OCI-M2 (cell line): Measurements from ENCODE around the gene FKBP8.
"Not testable (repeated sequence)": the region's sequence is repeated elsewhere in the genome, so short reads cannot be mapped to it uniquely, and the experiment has no call there.

Experiments used
- DNase-seq: peaks from one replicate; lab custom pipeline; 2025; ENCODE audit not compliant: unreplicated experiment; lab: John Stamatoyannopoulos, UW

The FKBP8 gene

DNA sequence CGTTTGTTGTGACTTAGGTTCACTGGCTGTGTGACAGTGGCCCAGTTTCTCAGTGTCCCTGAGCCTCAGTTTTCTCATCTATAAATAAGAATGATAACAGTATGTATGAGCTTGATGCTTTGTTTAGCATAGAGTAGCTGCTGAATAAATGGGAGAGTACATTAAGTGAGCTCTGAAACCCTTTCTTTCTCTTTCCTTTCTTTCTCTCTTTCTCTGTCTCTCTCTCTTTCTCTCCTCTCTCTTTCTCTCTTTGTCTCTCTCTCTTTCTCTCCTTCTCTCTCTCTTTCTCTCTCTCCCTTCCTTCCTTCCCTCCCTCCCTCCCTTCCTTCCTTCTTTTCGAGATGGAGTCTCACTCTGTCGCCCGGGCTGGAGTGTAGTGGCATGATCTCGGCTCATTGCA lies 16.3 kb upstream of the FKBP8 start:
- no peak for DNase-seq

DNA sequence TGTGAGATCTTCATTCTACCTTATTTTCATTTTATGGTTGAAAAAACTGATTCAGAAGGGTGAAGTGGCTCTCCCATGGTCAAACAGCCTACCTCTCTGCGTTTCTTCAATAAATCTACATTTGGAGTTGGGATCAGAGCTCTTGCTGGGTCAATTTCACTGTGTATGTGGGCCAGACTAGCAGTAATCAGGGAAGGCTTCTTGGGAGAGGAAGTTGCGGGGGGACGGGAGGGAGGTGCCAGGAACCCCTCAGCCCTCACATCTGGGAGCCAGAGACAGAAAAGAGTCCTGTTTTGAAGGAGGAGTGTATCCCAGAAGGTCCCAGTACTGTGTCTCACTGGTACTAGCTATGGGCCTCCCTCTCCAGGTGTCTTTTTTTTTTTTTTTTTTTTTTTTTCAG lies 15.2 kb upstream of the FKBP8 start:
- no peak for DNase-seq

DNA sequence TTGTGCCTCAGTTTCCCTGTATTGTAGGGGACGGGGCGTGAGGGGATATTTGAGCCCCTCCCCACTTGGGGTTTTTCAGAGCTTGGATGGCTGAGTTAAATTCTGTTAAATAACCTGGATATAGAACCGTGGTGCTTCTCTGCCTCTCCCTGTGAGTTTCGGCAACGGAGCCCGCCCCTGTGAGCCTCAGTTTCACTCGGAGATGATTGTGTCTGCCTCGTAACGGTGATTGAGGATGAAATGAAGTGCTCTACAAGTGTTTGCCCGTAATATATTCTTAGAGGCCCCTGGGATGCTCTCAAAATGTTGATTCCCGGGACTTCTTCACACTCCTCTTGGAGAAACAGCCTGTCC lies 14.8 kb upstream of the FKBP8 start:
- DNase-seq: no peak

DNA sequence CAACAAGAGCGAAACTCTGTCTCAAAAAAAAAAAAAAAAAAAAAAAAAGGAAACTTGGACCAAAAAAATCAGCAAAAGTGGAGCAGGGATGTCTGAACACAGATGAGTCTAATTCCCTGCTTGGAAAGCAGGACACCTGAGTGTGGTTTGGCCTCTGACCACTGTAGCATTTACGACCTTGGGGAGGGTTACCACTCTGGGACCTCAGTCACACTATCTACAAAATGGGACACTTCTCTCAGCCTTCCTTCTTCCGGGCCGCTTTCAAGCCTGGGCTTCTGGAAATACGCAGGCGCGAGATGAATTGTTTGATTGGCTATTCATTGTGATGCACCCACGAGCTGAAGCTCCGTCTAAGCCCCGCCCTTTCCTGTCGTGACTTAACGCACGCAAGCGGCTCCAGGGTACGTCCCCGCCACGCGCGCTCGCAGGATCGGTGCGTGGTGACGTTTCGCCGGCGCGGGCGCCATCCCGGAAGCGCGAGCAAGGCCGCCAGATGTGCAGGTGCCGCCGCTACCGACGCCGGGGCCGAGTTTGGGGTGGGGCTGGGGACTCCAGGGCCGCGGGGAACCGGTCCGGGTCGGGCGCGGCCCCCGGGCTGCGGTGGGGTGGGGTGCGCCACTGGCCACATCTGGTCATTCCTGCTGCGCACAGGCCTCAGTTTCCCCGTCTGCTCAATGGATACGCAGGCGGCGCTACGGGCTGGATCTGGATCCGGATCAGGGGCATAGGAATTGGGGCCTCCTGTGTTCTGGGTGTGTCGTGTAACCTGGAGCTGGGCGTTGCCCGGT lies 14.2 kb upstream of the FKBP8 start, which contains the start of gene KXD1:
TSS of gene KXD1 (plus strand) at position 460 of the 791 bp plus-strand sequence. CDS start 4,187 bp downstream, outside the sequence.
- DNase-seq: peak; percentile 92

DNA sequence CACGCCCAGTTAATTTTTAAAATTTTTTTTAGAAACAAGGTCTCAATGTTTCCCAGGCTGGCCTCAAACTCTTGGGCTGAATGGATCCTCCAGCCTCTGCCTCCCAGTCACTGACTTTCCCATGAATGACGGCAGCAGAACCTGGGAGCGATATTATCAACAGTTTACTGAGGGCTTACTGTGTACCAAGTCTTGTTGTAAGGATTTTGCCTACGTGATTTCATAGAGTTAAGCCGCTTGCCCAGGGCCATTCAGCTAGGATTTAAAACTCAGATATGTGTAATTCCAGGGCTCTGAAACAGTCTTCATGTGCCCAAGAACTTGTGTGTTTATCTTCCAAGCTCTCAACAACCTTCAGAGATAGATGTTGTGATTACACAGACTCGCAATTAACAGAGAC lies 8.3 kb upstream of the FKBP8 start:
- DNase-seq: no peak

DNA sequence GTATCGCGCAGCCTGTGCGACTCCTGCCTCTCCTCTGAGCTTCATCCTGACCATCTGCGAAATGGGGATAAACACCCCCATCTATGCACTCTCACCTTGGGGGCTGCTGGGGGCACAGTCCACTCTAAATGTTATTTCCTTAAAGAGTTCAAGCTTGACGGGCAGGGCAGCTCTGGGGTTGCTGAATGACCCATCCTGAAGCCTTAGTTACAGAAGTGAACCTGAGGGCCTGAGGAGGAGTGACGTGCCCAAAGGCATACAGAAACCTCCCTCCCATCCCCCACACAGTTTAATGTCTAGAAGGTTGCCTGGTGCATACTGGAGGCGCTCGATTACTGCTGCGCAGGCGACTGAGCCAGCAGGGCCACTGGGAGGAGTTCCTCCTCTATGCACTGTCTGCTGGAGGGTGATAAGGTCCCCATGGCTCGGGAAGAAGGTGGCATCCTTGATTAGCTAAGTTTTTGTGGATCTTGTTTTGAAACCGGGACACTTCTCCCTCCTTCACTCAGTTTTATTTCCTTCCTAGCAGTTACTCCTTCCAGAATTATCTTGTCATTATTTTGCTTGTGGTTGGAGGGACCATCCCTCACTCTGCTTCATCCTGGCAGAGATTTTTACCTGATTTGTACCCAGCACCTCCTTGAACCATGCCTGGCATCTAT lies 572 bp upstream of the FKBP8 start:
- DNase-seq: peak; percentile 96

DNA sequence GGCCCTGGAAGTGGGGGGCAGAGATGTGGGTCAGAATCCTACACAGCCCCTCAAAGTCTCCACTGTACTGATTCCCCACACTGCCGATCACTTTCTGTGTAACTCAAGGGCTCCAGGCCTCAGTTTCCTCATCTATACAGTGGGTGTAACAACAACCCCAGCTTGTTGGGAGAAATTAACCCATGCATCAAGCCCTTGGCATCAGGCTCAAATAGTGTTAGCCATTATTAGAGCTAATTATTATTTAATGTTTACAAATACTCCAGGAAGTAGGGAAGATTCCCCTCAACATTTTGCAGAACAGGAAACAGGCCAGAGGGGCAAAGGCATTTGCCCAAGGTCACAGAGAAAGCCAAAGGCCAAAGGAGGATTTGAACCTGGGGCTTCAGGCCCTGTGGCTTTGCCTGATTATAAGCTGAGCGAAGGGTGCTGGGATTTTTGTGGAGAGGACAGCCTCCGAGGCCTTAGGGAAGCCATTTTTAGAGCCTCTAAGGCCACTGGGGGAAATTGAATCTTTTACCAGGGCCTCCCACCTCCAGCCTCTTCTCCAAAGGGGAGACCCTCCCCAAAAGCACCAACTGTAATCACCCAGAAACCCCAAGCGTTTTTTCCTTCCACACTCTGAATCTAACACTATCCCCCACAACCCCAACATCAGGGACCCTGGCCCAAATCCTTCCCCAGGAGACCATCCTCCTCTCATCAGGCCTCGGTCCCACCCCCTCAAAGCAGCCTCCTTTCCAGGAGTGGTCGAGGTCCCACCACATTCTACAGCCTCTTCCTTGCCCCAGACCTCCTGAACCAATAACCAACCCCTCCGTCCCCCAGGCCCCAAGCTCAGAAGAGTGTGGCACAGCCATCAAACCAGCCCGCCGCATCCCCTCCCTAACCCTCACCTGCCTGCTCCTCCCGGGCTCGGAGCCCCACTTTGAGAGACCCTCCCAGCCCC lies 1.1 kb downstream of the FKBP8 start:
- DNase-seq: no peak

DNA sequence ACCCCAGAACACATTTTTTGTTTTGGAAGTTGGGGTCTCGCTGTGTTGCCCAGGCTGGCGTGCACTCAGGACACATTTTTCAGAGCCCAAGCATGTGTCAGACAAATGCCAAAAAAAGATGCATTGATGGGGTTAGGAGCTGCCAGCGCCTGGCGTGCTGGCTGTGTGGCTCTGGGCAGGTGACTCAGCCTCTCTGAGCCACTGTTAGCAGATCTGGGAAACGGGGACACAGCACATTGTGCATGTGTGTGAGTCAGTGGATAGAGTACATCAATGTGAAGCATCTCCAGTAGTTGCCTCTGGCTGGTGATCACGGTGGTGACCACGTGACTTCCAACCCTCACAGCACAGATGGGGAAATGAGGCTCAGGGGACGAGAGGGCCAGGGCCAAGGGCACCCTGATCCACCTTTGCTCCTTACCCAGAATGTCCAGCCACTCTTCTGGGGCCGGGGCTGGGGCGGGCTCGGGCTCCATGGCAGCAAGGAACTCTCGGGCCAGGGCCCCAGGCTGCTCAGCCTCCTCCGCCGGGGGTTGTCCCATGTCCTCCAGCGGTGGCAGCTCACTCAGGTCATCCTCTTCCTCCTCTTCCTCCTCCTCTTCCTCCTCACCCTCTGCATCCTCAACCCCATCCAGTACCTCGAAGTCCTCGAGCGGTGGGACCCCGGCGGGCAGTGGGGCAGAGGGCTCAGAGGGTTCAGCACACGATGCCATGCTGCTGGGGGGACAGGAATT lies 1.9 kb downstream of the FKBP8 start:
- no peak for DNase-seq

DNA sequence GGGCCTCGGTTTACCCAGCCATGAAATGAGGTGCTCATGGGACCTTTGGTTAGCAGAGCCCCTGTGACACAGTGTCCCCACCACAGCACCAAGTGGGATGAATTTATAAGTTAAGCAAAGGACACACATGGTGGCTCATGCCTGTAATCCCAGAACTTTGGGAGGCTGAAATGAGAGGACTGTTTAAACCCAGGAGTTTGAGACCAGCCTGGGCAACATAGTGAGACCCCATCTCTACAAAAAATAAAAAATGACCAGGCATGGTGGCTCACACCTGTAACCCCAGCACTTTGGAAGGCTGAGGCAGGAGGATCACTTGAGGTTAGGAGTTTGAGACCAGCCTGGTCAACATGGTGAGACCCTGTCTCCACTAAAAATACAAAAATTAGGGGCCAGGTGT lies 3.2 kb downstream of the FKBP8 start:
- DNase-seq: not testable (repeated sequence)

DNA sequence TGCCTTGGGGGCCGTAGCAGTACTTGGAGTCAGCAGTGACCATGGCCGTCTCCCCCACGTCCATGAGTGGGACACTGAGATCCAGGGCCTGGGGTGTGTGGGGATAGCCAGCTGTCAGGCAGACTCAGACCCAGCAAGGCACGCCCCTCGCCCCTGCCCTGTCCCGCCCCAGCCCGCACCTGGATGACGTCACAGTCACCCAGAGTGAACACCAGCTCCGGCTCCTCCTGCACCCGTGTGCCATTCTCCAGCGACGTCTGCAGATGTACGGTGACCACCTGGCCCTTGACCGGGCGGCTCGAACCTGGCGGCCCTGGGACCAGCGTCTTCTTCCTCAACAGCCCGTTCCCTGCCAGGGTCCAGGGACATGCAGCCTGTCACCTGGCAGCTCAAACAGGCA lies 4.0 kb downstream of the FKBP8 start:
- DNase-seq: no peak

DNA sequence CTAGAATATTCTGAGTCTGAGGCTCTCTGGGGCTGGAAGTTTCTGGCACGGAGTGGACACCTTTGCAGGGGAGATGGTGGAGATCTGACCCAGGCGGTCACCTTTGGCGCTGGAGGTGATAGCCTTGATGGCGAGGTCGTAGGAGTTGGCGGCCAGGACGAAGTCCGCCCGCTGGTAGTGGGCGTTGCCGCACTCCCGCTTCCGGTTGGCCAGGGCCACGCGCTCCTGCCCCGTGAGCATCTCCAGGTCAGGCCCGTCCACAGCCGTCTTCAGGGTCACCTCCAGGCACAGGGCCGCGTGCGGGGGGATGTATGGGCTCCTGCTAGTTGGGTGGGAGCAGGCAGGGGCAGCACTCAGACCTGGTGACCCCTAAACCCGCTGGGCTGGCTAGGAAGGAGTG lies 5.3 kb downstream of the FKBP8 start:
- DNase-seq: no peak

DNA sequence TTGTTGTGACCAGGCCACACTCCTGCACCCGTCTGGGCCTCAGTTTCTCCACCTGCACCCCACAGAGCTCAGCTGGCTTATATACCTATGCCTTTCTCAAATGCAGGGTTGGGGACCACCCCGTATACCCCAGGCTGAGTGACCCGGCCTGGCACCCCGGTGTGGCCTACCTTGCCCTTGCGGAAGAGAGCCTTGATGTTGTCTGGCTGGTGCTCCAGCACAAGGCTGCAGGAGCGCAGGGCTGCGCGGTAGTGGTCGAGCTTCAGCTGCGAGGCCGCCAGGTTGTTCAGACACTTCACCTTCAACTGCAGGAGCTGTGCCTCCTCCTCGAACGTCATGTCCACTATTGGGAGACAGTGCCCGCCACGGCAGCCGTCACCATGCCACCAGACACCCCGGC lies 5.9 kb downstream of the FKBP8 start:
- DNase-seq: no peak

DNA sequence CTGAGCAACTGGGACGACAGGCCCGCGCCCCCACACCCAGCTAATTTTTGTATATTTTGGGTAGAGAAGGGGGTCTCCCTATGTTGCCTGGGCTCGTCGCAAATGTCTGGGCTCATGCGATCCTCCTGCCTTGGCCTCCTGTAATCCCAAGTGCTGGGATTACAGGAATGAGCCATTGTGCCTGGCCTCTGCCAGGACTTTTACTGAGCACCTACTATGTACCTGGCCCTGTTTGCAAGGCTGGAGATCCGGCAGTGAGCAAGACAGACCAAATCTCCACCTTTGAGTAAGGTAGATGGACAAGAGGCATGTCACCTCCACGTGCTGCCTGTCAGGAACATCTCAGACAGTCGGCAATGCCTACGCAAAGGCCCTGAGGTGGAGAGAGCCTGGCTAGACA lies 6.9 kb downstream of the FKBP8 start:
- no peak for DNase-seq

DNA sequence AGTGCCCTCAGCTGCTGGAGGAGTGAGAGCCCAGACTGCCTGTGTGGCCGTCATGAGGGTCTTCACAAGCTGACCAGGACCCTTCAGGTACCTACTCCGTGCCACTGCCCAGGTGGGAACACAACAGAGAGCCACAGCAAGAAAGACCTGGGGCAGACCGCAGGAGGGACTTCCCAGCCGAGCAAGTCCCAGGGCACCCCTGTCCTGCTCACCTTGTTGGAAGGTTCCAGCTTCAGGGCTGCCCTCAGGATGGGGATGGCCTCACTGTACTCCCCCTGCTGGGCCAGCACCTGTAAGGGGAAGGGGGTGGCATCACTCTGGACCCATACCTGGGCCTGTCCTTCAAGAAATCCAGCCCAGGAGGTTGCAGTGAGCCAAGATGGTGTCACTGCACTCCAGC lies 10.3 kb downstream of the FKBP8 start:
- no peak for DNase-seq

DNA sequence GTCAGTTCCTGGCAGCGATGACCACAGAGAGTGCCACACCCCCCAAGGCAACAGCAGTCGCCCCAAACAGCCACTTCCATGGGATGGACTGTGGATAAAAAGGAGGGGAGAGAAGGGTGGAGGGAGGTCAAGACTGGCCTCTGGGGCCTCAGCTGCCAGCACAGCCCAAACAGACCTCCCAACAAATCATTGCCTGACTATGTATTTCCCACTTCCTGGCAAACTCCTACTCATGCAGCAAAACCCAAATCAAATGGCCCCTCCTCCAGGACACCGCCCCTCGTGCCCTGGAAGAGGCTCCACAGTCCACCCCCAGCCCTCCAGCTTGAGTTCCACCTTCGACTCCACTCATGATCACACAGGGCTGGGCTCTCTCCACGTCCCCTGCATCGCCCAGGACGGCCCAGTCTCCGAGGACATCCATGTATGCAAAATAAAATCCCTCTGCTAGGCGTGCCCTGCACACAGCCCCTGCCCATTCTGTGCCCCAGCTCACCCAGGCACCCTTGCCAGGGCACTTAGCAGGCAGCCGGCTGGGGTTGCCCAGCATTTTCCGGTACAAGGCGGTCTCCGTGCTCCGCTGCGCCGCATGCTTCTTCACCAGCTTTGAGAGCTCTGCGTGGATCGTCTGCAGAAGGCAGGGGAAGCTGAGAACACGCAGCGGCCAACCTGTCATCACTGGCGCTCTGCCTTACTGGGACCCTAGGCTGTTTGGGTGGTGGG lies 11.0 kb downstream of the FKBP8 start:
- DNase-seq: no peak

DNA sequence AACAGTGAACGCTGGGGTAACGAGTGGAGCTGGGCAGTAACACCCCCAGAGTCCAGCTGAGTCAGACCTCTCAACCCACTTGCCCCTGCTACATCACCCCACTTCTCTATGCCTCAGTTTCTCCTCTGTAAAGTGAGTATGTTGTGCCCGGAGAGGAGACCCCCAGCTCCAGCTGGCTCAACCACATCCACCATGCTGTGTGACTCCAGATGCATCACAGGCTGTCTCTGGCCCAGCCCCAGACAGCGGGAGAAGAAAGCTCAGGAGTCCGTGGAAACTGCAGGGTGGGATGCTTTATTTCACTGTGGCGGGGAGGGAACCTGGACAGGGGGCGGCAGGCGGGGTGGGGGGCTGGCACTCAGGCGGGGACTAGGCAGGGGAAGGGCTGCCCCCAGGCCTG lies 11.9 kb downstream of the FKBP8 start:
- DNase-seq: no peak

DNA sequence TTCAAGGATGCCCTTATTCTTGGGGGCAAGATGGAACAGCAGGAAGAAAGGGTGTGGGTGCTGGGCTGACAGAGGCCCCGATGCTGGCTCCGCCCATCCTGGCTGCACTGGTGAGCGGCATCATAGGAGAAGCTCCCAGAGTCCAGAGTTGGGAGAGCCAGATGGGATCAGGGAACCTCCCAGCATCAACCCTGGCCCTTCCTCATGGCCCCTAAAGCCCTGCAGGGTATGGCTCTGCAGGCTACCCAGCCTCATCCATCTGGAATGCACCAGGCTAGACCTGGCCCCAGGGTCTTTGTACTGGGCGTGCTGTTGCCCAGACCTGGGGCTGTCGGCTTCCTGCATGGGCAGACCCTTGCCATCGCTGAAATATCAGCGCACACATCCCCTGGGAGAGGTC lies 13.6 kb downstream of the FKBP8 start:
- DNase-seq: no peak

DNA sequence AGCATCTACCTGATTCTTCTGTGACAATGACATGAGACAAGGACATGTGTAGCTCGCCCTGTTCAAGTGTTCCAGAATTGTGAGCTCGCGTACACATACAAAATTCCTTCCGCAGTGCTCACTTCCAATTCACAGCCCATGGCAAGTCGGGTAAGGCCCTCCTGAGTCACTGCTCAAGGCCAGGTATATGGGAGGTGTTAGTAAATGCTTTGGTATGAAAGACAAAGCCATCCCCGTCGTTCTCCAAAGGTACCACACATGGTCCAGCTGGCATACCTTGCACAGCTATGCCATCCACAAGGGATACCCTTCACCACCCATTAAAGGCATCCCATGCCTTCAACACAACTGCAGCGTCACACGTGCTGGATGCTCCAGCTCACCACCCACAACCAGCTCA lies 17.1 kb downstream of the FKBP8 start:
- DNase-seq: no peak

DNA sequence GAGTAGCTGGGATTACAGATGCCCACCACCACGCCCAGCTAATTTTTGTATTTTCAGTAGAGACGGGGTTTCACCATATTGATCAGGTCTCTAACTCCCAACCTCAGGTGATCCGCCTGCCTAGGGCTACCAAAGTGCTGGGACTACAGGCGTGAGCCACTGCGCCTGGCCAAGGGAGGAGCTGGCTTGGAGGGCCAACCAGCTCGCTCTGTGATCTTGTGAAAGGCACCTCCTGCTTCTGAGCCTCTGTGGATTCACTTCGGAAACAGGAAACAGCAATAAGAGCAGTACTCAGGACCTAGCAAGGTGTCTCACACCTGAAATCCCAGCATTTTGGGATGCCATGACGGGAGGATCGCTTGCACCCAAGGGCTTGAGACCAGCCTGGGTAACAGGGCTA lies 19.5 kb downstream of the FKBP8 start:
- no peak for DNase-seq

DNA sequence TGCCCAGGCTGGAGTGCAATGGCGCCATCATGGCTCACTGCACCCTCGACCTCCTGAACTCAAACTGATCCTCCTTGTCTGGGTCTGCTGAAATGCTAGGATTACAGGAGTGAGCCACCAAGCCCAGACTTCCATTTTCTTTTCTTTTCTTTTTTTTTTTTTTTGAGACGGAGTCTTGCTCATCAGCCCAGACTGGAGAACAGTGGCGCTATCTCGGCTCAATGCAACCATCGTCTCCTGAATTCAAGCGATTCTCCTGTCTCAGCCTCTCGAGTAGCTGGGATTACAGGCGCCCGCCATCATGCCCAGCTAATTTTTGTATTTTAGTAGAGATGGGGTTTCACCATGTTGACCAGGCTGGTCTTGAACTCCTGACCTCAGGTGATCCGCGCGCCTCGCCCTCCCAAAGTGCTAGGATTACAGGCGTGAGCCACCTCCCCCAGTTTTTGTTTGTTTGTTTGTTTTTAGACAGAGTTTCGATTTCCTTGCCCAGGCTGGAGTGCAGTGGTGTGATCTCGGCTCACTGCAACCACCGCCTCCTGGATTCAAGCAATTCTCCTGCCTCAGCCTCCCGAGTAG lies 20.4 kb downstream of the FKBP8 start:
- DNase-seq: not testable (repeated sequence)
